HT1080 (cell line): ENCODE data around the gene MLPH. TPM values are rescaled to one million over a fixed set of nuclear protein-coding genes. Genes with fewer than 3 reads are reported as not detected.
"Not testable (repeated sequence)": the region's sequence is repeated elsewhere in the genome, so short reads cannot be mapped to it uniquely, and the experiment has no call there.

Experiments
- DNase-seq: peaks from one replicate; pipeline ENCODE4 v3.0.0-alpha.2; 2015; ENCODE audit warnings: low read depth
- total RNA-seq: library from RNA; depleted of rRNA; stranded (reverse); fragments of >200 nt; shearing (Covaris generic); gene quantifications from 2 replicates; pipeline ENCODE4 v1.2.3, GENCODE V29; 2014

MLPH gene
- total RNA-seq, 1 experiment from 2014 or later: not detected

- peak; percentile 82 for DNase-seq
These were observed 30.7 kb upstream of the MLPH start for GRCh38 chr2:237456200-237456843.

DNA sequence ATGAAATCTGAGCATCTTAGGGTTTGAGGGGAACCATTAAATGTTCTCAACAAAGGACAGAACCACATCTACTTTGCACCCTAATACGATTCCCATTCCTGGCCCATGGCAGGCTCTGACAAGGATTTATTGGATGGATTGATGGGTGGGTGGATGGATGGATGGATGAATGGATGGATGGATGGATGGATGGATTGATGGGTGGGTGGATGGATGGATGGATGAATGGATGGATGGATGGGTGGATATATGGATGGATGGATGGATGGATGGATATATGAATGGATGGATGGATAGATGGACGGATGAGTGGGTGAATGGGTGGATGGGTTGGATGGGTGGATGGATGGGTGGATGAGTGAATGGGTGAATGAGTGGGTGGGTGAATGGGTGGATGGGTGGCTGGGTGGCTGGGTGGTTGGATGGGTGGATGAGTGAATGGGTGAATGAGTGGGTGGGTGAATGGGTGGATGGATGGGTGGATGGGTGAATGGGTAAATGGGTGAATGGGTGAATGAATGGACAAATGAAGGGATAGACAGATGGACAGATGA is 29.6 kb upstream of the MLPH start:
- no peak for DNase-seq

- DNase-seq: no peak
These were observed 28.5 kb upstream of the MLPH start for GRCh38 chr2:237458519-237458918.

GRCh38 chr2:237459226-237459625 is 27.8 kb upstream of the MLPH start:
- peak; percentile 46 for DNase-seq

- DNase-seq: peak; percentile 94
These were observed 27.3 kb upstream of the MLPH start for GRCh38 chr2:237459741-237460174.

- DNase-seq: peak; percentile 53
These were observed 22.2 kb upstream of the MLPH start for GRCh38 chr2:237464757-237465391.

DNA sequence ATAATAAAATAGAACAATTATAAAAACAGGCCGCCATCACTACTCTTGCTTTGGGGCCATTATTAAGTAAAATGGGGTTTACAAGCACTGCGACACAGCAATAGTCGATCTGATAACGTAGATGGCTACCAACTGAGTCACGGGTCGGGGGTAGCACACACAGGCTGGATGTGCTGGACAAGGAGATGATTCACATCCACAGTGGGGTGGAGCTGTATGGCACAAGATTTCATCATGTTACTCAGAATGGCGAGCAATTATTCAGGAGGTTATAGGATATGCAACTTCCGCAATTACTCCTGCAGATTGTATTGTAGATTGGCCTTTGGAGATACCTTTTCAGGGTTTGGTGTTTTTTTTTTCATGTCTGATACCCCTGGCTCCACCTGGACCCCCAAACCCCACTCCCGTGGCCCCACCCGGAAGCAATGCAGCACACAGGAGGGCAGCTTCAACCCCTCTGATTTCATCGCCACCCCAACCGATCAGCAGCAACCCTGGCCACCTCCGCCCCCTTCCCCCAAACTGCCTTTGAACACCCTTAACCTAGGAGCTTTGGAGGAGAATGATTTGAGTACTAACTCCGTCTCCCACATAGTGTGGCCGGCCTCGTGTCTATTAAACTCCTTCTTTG is 21.4 kb upstream of the MLPH start:
- peak; percentile 94 for DNase-seq

DNA sequence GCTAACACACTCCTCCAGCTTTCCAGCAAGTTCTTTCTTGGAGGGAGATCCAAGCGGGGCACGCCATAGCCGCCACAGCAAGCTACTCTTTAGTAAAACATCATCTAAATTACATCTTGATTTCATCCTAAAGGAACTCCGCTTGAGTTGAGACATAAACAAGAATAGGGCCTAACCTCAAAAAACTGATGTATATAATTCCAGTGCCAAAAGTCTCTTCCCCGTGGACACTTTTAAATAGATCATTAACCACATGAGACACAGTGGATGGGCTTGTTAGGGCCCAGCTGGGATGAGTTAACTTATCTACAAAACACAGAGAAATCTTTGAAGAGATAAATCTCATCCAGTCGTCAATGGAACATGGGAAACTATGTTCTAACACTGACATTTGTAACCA is 20.8 kb upstream of the MLPH start:
- DNase-seq: no peak

DNA sequence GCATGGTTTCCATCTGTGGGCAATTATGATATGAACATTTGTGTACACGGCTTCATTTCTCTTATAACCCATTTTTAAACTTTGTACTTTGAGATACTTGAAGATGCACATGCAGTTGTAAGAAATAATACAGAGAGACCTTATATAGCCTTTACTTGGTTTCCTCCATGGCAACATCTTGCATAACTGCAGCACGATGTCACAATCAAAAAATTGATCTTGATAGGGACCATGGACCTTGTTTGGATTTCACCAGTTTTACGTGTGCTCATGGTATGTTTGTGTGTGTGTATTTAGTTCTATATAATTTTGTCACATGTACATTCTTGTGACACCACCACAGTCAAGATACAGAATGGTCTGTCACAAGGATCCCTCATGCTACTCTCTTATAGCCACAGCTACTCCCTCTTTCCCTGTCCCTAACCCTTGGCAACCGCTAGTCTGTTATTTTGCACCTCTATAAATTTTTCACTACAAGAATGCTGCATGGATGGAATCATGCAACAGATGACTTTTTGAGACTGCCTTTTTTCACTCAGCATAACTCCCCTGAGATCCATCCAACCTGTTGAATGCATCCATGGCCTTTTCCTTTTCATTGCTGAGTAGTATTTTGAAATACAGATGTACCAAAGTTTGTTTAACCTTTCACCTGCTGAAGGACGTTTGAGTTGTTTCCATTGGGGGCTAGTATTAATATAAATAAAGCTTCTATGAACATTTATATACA is 19.4 kb upstream of the MLPH start:
- DNase-seq: no peak

DNA sequence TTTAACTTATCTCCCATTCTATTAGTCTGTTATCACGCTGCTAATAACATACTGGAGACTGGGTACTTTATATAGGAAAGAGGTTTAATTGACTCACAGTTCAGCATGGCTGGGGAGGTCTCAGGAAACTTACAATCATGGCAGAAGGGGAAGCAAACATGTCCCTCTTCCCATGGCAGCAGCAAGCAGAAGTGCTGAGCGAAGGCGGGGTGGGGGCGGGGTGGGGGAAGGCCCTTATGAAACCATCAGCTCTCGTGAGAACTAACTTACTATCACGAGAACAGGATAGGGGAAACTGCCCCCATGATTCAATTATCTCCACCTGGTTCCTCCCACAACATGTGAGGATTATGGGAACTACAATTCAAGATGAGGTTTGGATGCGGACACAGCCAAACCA is 17.6 kb upstream of the MLPH start:
- DNase-seq: not testable (repeated sequence)

DNA sequence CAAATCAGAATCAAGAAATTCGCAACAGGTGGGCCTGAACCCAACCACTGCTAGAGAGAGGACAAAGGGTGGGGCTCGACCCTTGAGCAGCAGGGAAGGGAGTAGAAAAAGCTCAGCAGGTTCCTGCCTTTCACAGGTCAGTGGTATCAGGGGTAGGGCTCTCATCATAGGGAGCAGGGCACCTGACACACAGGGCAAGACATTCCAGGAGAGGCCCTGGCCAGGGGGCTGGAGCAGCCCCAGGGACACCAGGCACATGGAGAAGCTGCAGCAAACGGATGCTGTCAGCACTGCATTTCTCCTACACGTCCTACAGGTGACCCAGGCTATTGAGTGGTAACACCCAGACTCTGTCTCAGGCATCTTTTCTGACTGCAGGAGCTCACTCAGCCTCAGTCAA is 17.2 kb upstream of the MLPH start:
- DNase-seq: no peak

DNA sequence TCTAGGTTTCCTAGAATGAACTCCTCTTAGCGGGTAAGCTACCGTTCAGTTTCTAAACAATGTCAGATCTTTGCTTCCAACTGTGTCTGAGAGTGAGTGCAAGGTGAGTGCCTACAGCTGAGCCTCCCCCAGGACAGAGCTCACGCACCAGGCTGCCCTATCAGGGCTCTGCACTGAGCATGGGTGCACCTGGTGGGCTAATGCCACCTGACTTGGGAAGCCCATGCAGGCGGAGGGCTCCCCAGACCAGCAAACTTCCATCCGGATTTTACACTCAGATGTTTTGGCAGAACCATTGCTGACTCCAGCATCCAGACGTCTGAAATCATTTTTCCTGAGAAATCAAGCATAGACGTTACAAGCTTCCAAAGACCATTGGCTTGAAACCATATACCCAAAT is 16.1 kb upstream of the MLPH start:
- DNase-seq: no peak

- peak; percentile 75 for DNase-seq
These were observed 15.4 kb upstream of the MLPH start for GRCh38 chr2:237471438-237472186.

GRCh38 chr2:237472187-237472712 is 14.8 kb upstream of the MLPH start:
- no peak for DNase-seq

- DNase-seq: no peak
These were observed 13.9 kb upstream of the MLPH start for GRCh38 chr2:237472909-237473877.

GRCh38 chr2:237473878-237474441 is 13.1 kb upstream of the MLPH start:
- peak; percentile 90 for DNase-seq

- DNase-seq: no peak
These were observed 12.6 kb upstream of the MLPH start for GRCh38 chr2:237474442-237474911.

GRCh38 chr2:237474931-237475703 is 11.9 kb upstream of the MLPH start:
- peak; percentile 84 for DNase-seq
